SK-N-SH (cell line): ENCODE results near the gene ARHGAP26. TPM values are rescaled to one million over a fixed set of nuclear protein-coding genes. Genes with fewer than 3 reads are reported as not detected.
"Not testable (repeated sequence)": the region's sequence is repeated elsewhere in the genome, so short reads cannot be mapped to it uniquely, and the experiment has no call there.

Experiments used
- CTCF ChIA-PET: fragments of 300-600, 350-600 bp; formaldehyde crosslinking; extraction: SDS; loops from one replicate; lab custom pipeline; 2021; lab: Yijun Ruan, JAX
- POLR2A ChIA-PET: fragments of 350-600 bp; sonication (Branson Sonifier 250); formaldehyde crosslinking; extraction: SDS; loops from one replicate; lab custom pipeline; 2020; ENCODE audit warnings: antibody characterized with exemption, inconsistent platforms; lab: Yijun Ruan, JAX
- DNase-seq: peaks from one replicate; pipeline ENCODE4 v3.0.0; 2012
- H2AFZ ChIP-seq: fragments of 200-600 bp; sonication (generic); 2 replicates; pipeline ENCODE4 v1.8.1; 2016; ENCODE audit warnings: antibody characterized with exemption, mild to moderate bottlenecking, low read depth
- H3F3A ChIP-seq: fragments of 200-600 bp; sonication (generic); replicated peaks from 2 replicates; pipeline ENCODE3; 2016; ENCODE audit warnings: antibody characterized with exemption, mild to moderate bottlenecking; ENCODE audit not compliant: insufficient read depth
- H3K27ac ChIP-seq, 2 experiments: fragments of 200-500 bp in 1 of 2; fragments of 200-600 bp in 1 of 2; sonication (Bioruptor generic) in 1 of 2; sonication (generic), shearing (Covaris generic) in 1 of 2; 2 replicates each; pipeline versions ENCODE4 v1.5.1 to v1.6.1; 2014 to 2016; ENCODE audit warnings: low read depth in 2 of 2, inconsistent platforms in 1 of 2, low read length in 1 of 2, mild to moderate bottlenecking in 1 of 2, mixed read lengths in 1 of 2
- H3K27me3 ChIP-seq: fragments of 200-600 bp; sonication (generic), shearing (Covaris generic); 2 replicates; pipeline ENCODE4 v1.6.1; 2016; ENCODE audit warnings: mixed run types; ENCODE audit not compliant: insufficient read depth
- H3K36me3 ChIP-seq, 2 experiments: fragments of 200-500 bp in 1 of 2; fragments of 200-600 bp in 1 of 2; sonication (Bioruptor generic) in 1 of 2; sonication (generic) in 1 of 2; replicated peaks in 1 of 2; 2 replicates each; pipeline versions ENCODE3 to v1.5.1; 2014 to 2016; ENCODE audit warnings: low read length in 1 of 2, mild to moderate bottlenecking in 1 of 2; ENCODE audit not compliant: insufficient read depth in 2 of 2, control insufficient read depth in 1 of 2
- H3K4me1 ChIP-seq, 2 experiments: fragments of 200-500 bp in 1 of 2; fragments of 200-600 bp in 1 of 2; sonication (Bioruptor generic) in 1 of 2; sonication (generic), shearing (Covaris generic) in 1 of 2; 2 replicates each; pipeline versions ENCODE4 v1.5.1 to v1.6.1; 2014 to 2016; ENCODE audit warnings: low read depth in 1 of 2, low read length in 1 of 2, mixed run types in 1 of 2; ENCODE audit not compliant: insufficient read depth in 2 of 2, control insufficient read depth in 1 of 2
- H3K4me2 ChIP-seq: fragments of 200-600 bp; sonication (generic), shearing (Covaris generic); 2 replicates; pipeline ENCODE4 v1.6.1; 2017; ENCODE audit warnings: mixed run types
- H3K4me3 ChIP-seq, 2 experiments: fragments of 200-500 bp in 1 of 2; fragments of 200-600 bp in 1 of 2; sonication (Bioruptor generic) in 1 of 2; sonication (generic), shearing (Covaris generic) in 1 of 2; 2 replicates each; pipeline versions ENCODE4 v1.5.1 to v1.8.1; 2014 to 2016; ENCODE audit warnings: low read depth in 2 of 2, inconsistent platforms in 1 of 2, low read length in 1 of 2, mild to moderate bottlenecking in 1 of 2, mixed read lengths in 1 of 2, moderate library complexity in 1 of 2
- H3K79me2 ChIP-seq: fragments of 200-600 bp; sonication (generic); 2 replicates; pipeline ENCODE4 v1.8.1; 2017; ENCODE audit warnings: mild to moderate bottlenecking; ENCODE audit not compliant: insufficient read depth
- H3K9ac ChIP-seq: fragments of 200-600 bp; sonication (generic); 2 replicates; pipeline ENCODE4 v1.6.1; 2017; ENCODE audit warnings: mixed run types
- H3K9me2 ChIP-seq: fragments of 200-600 bp; sonication (generic); 2 replicates; pipeline ENCODE4 v1.6.1; 2017; ENCODE audit warnings: mixed run types
- H3K9me3 ChIP-seq: fragments of 200-600 bp; sonication (generic); 2 replicates; pipeline ENCODE4 v1.6.1; 2017; ENCODE audit warnings: mixed run types, mild to moderate bottlenecking, moderate library complexity
- H4K20me1 ChIP-seq: fragments of 200-600 bp; sonication (generic); 2 replicates; pipeline ENCODE4 v1.6.1; 2017; ENCODE audit warnings: mild to moderate bottlenecking, mixed run types; ENCODE audit not compliant: insufficient read depth
- FOXM1 ChIP-seq: IDR thresholded peaks from 2 replicates; pipeline ENCODE4 v1.4.0; 2012; ENCODE audit warnings: low read depth, mild to moderate bottlenecking
- NFIC ChIP-seq: IDR thresholded peaks from 2 replicates; pipeline ENCODE4 v1.4.0; 2012; ENCODE audit warnings: borderline replicate concordance
- USF1 ChIP-seq: IDR thresholded peaks from 2 replicates; pipeline ENCODE4 v1.4.0; 2012; ENCODE audit warnings: low read depth, borderline replicate concordance
- WGBS: methylation state at CpG from one replicate; pipeline ENCODE4 v1.1.6; 2017; ENCODE audit warnings: low lambda C conversion rate; 5-methylcytosine and 5-hydroxymethylcytosine counted together
- polyA plus RNA-seq, 3 experiments: library from polyadenylated mRNA; depleted of rRNA; stranded (reverse); fragments of >200 nt; gene quantifications; 2 replicates each; pipeline ENCODE4 v1.2.3, GENCODE V29; 2012

The ARHGAP26 gene
- polyA plus RNA-seq, 1 of the 3 experiments (the other 2 are of a cell fraction): 6.1 TPM

GRCh38 chr5:143086908-143087637 lies 316.9 kb downstream of the ARHGAP26 start (continued):
- TF ChIP-seq FOXM1 (no peak), USF1 (no peak), NFIC (no peak)

- H3K9me3 ChIP-seq, H3K9ac ChIP-seq, H3K9me2 ChIP-seq, H3K4me3 ChIP-seq, H2AFZ ChIP-seq, H3K27ac ChIP-seq, CTCF ChIA-PET, POLR2A ChIA-PET, DNase-seq, H3F3A ChIP-seq, H3K4me2 ChIP-seq, H4K20me1 ChIP-seq, H3K36me3 ChIP-seq, H3K79me2 ChIP-seq, H3K27me3 ChIP-seq, H3K4me1 ChIP-seq: not testable (repeated sequence)
- WGBS: 96% methylated on average over 11 of the region's 11 CpGs
These were observed 318.5 kb downstream of the ARHGAP26 start for GRCh38 chr5:143088702-143089101.

- not testable (repeated sequence) for H4K20me1 ChIP-seq, H3K79me2 ChIP-seq, H3K36me3 ChIP-seq, H3K9me3 ChIP-seq, DNase-seq, H3K4me3 ChIP-seq, H3K4me1 ChIP-seq, H3K9me2 ChIP-seq, H3K27me3 ChIP-seq, H3K9ac ChIP-seq, H3K4me2 ChIP-seq, H3K27ac ChIP-seq, H3F3A ChIP-seq, H2AFZ ChIP-seq
- ChIA-PET POLR2A (interaction anchor here (0.6 kb wide), 1 partner anchor 26 kb away, joined by 3 read pairs; no protein-coding TSS in a partner anchor), CTCF (interaction anchor here (1.1 kb wide), 1 partner anchor 9 kb away, joined by 3 read pairs; no protein-coding TSS in a partner anchor)
- 97% methylated on average over 10 of the region's 10 CpGs for WGBS
These were observed 319.9 kb downstream of the ARHGAP26 start for GRCh38 chr5:143090044-143090443.

GRCh38 chr5:143092711-143093451 lies 322.7 kb downstream of the ARHGAP26 start:
- H3K27ac ChIP-seq, H3K9me2 ChIP-seq, CTCF ChIA-PET, H3K4me1 ChIP-seq, POLR2A ChIA-PET, H4K20me1 ChIP-seq, DNase-seq, H3F3A ChIP-seq, H3K9ac ChIP-seq, H3K79me2 ChIP-seq, H2AFZ ChIP-seq, H3K9me3 ChIP-seq, H3K36me3 ChIP-seq, H3K27me3 ChIP-seq, H3K4me2 ChIP-seq, H3K4me3 ChIP-seq: not testable (repeated sequence)
- 96% methylated on average over 8 of the region's 8 CpGs for WGBS
